GM12801 (cell line): Measurements from ENCODE around the gene PLXNB3.

Source experiments
- CTCF ChIP-seq: IDR thresholded peaks from one replicate; pipeline ENCODE4 v1.5.1; 2011; ENCODE audit warnings: control low read depth; ENCODE audit not compliant: insufficient read length; ENCODE audit errors: extremely low read depth

The PLXNB3 gene

DNA sequence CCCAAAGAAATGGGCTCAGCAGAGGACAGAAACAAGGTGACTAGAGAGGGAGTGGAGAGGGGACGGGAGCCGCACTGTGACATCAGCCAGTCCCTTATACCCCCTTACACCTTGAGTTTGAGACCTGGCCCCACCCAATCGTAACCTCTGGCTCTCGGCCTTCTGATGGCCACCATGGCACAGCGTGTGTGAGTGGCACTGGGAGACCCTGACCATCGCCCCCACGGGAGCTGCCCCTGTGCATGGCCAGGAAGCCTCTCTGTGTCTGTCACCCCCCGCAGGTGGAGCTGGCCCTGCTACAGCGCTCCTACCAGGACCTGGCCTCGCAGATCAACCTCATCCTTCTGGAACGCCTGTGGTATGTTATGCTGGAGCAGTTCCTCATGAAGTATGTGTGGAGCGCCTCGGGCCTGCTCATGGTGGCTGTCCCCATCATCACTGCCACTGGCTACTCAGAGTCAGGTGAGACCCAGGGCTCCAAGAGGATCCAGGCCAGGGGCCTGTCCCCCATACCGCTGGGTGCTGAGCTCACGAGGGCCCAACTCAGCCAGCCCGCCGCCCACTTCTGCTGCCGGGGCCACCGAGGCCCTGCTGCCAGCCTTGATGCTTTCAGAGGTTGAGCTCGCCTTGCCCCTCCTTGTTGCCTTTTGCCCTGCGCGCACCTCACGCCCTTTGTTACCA lies 35.0 kb upstream of the PLXNB3 start:
- no peak for TF ChIP-seq CTCF

DNA sequence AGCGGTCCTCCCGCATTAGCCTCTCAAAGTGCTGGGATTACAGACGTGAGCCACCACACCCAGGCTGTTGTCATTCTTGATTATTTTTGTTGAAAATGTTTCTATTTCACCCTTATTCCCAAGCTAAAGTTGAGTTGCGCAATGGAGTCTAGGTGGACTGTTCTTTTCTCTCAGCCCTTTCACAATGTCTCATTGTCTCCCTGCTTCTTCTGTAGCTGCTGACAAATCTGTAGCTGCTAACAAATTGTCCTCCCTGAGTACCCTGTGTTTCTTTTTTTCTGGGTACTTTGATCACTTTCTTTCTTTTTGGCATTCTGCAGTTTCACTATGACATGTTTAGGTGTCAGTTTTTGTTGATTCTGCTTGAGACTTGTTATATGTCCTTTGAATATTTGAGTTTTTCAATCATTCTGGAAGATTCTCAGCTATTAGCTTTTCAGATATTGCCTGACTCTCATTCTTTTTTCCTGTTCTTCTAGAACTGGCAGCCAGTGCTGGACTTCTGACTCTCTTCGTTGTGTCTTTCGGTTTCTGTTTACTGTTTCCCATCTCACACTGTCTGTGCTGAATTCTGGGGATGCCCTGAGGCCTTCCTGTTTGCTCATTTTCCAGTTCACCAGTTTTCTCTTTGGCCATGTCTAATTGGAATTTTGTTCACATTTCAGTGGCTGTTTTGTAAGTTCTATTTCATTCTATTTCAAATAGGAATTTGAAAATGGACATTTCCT lies 32.8 kb upstream of the PLXNB3 start:
- no peak for TF ChIP-seq CTCF

DNA sequence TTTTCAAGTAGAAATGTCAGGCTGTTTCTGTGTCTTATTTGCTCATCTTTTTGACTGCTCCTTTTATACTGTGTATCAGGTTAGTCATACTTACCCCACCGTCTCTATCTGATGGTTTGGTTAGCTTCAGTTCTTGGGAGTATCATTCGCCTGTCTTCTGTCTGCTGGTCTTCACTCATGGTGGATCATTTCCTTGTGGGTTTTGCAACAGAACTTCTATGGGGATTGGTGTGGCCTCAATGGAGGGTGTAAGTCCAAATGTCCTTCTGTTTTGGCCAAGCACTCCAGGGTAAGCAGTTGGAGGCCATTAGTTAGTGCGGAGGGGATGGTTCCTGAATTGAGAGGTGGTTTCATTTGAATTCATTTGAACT lies 32.2 kb upstream of the PLXNB3 start:
- TF ChIP-seq CTCF: no peak

DNA sequence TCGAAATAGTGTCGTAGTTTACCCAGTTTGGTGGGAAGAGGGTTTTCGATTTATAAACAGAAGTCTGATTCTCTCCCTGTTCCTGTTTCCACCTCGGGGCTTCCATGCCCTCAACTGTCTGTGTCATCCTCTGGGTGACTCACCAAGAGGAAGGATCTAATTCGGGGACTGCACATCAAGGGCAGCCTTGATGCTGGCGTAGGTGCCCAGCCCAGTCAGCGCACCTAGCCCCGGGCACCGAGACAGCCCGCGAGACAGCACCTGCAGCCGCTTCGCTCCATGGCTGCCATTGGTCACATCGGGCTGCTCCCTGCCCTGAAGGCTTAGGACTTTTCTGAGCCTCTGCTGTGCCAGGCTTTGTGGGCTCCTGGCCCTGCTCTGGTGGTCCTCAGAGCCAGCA lies 31.6 kb upstream of the PLXNB3 start:
- no peak for TF ChIP-seq CTCF

DNA sequence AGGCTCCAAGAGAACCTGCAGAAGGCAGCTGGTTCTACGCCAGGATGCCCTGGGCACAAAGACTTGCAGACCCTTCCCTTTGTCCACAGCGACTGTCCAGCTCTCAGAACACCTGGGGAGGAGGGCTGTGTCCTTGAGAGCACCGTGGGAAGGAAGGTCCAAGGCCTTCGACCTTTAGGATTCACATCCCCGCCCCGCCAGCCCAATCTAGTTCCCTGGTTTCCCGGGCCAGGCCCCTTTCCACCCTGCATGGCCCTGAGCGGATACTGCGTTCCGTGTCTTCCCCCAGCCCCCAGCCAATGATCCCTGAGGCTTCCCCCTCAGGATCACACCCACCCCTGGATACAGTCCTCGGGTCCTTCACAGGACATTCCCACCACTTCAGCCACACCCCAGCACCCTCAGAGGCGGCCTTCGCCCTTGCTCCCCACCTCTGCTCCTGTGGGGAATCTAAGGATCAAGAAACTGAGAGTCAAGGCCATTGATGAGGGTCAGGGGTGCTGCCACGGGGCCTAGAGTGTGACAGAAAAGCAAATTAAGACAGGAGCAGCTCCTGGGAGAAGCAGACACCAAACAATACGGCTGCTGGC lies 30.3 kb upstream of the PLXNB3 start:
- no peak for TF ChIP-seq CTCF

DNA sequence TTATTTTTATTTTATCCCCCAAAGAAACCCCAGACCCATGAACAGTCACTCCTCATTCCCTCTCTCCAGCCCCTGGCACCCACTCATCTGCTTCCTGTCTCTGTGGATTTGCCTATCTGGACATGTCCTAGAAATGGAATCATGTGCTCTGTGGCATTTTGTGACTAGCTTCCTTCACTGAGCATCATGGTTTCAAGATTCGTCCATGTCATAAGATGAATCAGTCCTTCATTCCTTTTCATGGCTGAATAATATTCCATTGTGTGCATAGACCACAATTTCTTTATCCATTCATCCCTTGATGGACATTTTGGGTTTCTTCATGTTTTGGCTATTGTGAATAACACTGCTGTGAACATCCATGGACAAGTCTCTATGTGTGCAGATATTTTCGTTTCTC lies 29.2 kb upstream of the PLXNB3 start:
- TF ChIP-seq CTCF: no peak

GRCh38 chrX:153735274-153735673 lies 28.8 kb upstream of the PLXNB3 start:
- no peak for TF ChIP-seq CTCF
